IMR-90 (cell line): ENCODE results near the gene ADGRB3. TPM values are rescaled to one million over a fixed set of nuclear protein-coding genes. Genes with fewer than 3 reads are reported as not detected.

Experiments used
- ATAC-seq: fragments of 200-7000 bp; cut with Tn5 transposase; 2 replicates; pipeline ENCODE4 v1.9.1; 2020; ENCODE audit warnings: low read depth, mild to moderate bottlenecking, moderate library complexity
- BruUV-seq: library from RNA; stranded (reverse); fragments of 400-500 nt; replicated peaks from 2 replicates; lab custom pipeline; 2021; lab: Mats Ljungman, UMichigan
- CTCF ChIA-PET: fragments of 300-600 bp; formaldehyde crosslinking; extraction: SDS; loops from one replicate; lab custom pipeline; 2021; ENCODE audit warnings: antibody characterized with exemption; lab: Yijun Ruan, JAX
- POLR2A ChIA-PET: fragments of 300-600 bp; sonication (Branson Sonifier 250); formaldehyde crosslinking; loops from one replicate; lab custom pipeline; 2022; ENCODE audit warnings: antibody characterized with exemption; ENCODE audit not compliant: unreplicated experiment; lab: Charles Lee
- DNase-seq: peaks from one replicate; pipeline ENCODE4 v3.0.0; 2013
- H2AFZ ChIP-seq: replicated peaks from 2 replicates; pipeline ENCODE3; 2013; ENCODE audit warnings: low read length, mild to moderate bottlenecking; ENCODE audit not compliant: poor library complexity
- H2AK5ac ChIP-seq: 2 replicates; pipeline ENCODE4 v1.6.1; 2013; ENCODE audit warnings: low read depth, low read length, inconsistent platforms
- H2AK9ac ChIP-seq: replicated peaks from 2 replicates; pipeline ENCODE3; 2013; ENCODE audit warnings: mild to moderate bottlenecking, low read depth, low read length, moderate library complexity; ENCODE audit not compliant: poor library complexity
- H2BK120ac ChIP-seq: 2 replicates; pipeline ENCODE4 v1.6.1; 2013; ENCODE audit warnings: low read depth, low read length, inconsistent platforms
- H2BK15ac ChIP-seq: 3 replicates; pipeline ENCODE4 v1.6.1; 2013; ENCODE audit warnings: low read depth, low read length, inconsistent platforms
- H2BK20ac ChIP-seq: 2 replicates; pipeline ENCODE4 v1.6.1; 2013; ENCODE audit warnings: low read depth, mild to moderate bottlenecking, inconsistent platforms, low read length, moderate library complexity
- H2BK5ac ChIP-seq: 2 replicates; pipeline ENCODE4 v1.6.1; 2013; ENCODE audit warnings: mild to moderate bottlenecking, low read depth, low read length, inconsistent platforms; ENCODE audit not compliant: poor library complexity, severe bottlenecking
- H3K14ac ChIP-seq: replicated peaks from 2 replicates; pipeline ENCODE4 v1.6.1; 2013; ENCODE audit warnings: low read depth, low read length, inconsistent platforms
- H3K18ac ChIP-seq: 2 replicates; pipeline ENCODE4 v1.6.1; 2013; ENCODE audit warnings: low read depth, low read length, control low read depth
- H3K23ac ChIP-seq: 2 replicates; pipeline ENCODE4 v1.6.1; 2013; ENCODE audit warnings: low read depth, low read length, inconsistent platforms
- H3K27ac ChIP-seq: 2 replicates; pipeline ENCODE4 v1.5.1; 2013; ENCODE audit warnings: mild to moderate bottlenecking, control low read depth, low read length; ENCODE audit not compliant: insufficient read depth
- H3K27me3 ChIP-seq: 2 replicates; pipeline ENCODE4 v1.6.1; 2013; ENCODE audit warnings: low read length; ENCODE audit not compliant: control insufficient read depth, insufficient read depth
- H3K36me3 ChIP-seq: 2 replicates; pipeline ENCODE4 v1.6.1; 2013; ENCODE audit warnings: low read length, mixed read lengths; ENCODE audit not compliant: control insufficient read depth, insufficient read depth
- H3K4ac ChIP-seq: 2 replicates; pipeline ENCODE4 v1.6.1; 2013; ENCODE audit warnings: low read depth, low read length, inconsistent platforms
- H3K4me1 ChIP-seq: 2 replicates; pipeline ENCODE4 v1.6.1; 2013; ENCODE audit warnings: low read length, mixed read lengths; ENCODE audit not compliant: control insufficient read depth, insufficient read depth
- H3K4me2 ChIP-seq: 2 replicates; pipeline ENCODE4 v1.6.1; 2013; ENCODE audit warnings: low read depth, mild to moderate bottlenecking, control low read depth, low read length, moderate library complexity
- H3K4me3 ChIP-seq: 2 replicates; pipeline ENCODE4 v1.5.1; 2013; ENCODE audit warnings: low read depth, mild to moderate bottlenecking, control low read depth, low read length, moderate library complexity; ENCODE audit not compliant: insufficient read depth
- H3K56ac ChIP-seq: 2 replicates; pipeline ENCODE4 v1.6.1; 2013; ENCODE audit warnings: low read length, inconsistent platforms; ENCODE audit not compliant: insufficient read depth; ENCODE audit errors: extremely low read depth
- H3K79me1 ChIP-seq, 2 experiments: 2 replicates each; pipeline ENCODE4 v1.6.1; 2013; ENCODE audit warnings: low read length in 2 of 2, inconsistent platforms in 1 of 2, low read depth in 1 of 2
- H3K9ac ChIP-seq: 2 replicates; pipeline ENCODE4 v1.6.1; 2013; ENCODE audit warnings: low read depth, low read length, control low read depth
- H3K9me1 ChIP-seq: 2 replicates; pipeline ENCODE4 v1.6.1; 2013; ENCODE audit warnings: low read length, inconsistent platforms; ENCODE audit not compliant: insufficient read depth
- H3K9me3 ChIP-seq: 2 replicates; pipeline ENCODE4 v1.6.1; 2013; ENCODE audit warnings: low read length; ENCODE audit not compliant: control insufficient read depth, insufficient read depth
- H4K20me1 ChIP-seq: 2 replicates; pipeline ENCODE4 v1.6.1; 2013; ENCODE audit warnings: low read length, inconsistent platforms; ENCODE audit not compliant: insufficient read depth
- H4K5ac ChIP-seq: 2 replicates; pipeline ENCODE4 v1.6.1; 2013; ENCODE audit warnings: mild to moderate bottlenecking, low read depth, low read length, control low read depth
- H4K8ac ChIP-seq, 2 experiments: 2 replicates each; pipeline ENCODE4 v1.6.1; 2013; ENCODE audit warnings: low read depth in 2 of 2, low read length in 2 of 2, control low read depth in 1 of 2, inconsistent platforms in 1 of 2
- H4K91ac ChIP-seq: 2 replicates; pipeline ENCODE4 v1.6.1; 2013; ENCODE audit warnings: low read depth, low read length, inconsistent platforms; ENCODE audit not compliant: insufficient read depth
- BHLHE40 ChIP-seq: fragments of 150-350 bp; IDR thresholded peaks from 2 replicates; pipeline ENCODE4 v1.6.1; 2016; ENCODE audit warnings: mild to moderate bottlenecking, low read depth, low read length
- CTCF ChIP-seq: conservative IDR thresholded peaks from 2 replicates; pipeline ENCODE4 v1.5.1; 2012; ENCODE audit warnings: mild to moderate bottlenecking, low read depth, low read length, improper control_type of control experiment
- FOS ChIP-seq: fragments of 150-350 bp; IDR thresholded peaks from 2 replicates; pipeline ENCODE4 v1.6.1; 2016; ENCODE audit warnings: low read depth, low read length
- MAFK ChIP-seq: IDR thresholded peaks from 2 replicates; pipeline ENCODE4 v1.6.1; 2012; ENCODE audit warnings: low read depth, low read length, improper control_type of control experiment
- MAZ ChIP-seq: IDR thresholded peaks from 2 replicates; pipeline ENCODE4 v1.6.1; 2012; ENCODE audit warnings: low read depth, mild to moderate bottlenecking, low read length, improper control_type of control experiment, moderate library complexity, borderline replicate concordance
- MXI1 ChIP-seq: IDR thresholded peaks from 2 replicates; pipeline ENCODE4 v1.6.1; 2012; ENCODE audit warnings: low read depth, mild to moderate bottlenecking, low read length, moderate library complexity, borderline replicate concordance
- NFE2L2 ChIP-seq: fragments of 150-350 bp; IDR thresholded peaks from 2 replicates; pipeline ENCODE4 v1.6.1; 2016; ENCODE audit warnings: low read depth, mild to moderate bottlenecking, low read length
- POLR2A ChIP-seq: IDR thresholded peaks from 2 replicates; pipeline ENCODE4 v1.6.1; 2012; ENCODE audit warnings: mild to moderate bottlenecking, low read depth, low read length
- RCOR1 ChIP-seq: IDR thresholded peaks from 2 replicates; pipeline ENCODE4 v1.6.1; 2012; ENCODE audit warnings: mild to moderate bottlenecking, low read length, improper control_type of control experiment; ENCODE audit not compliant: insufficient replicate concordance
- SMC3 ChIP-seq: fragments of 150-350 bp; IDR thresholded peaks from 2 replicates; pipeline ENCODE4 v1.6.1; 2016; ENCODE audit warnings: low read depth, mild to moderate bottlenecking, antibody characterized with exemption, low read length, moderate library complexity
- WGBS, 2 experiments: methylation state at CpG; one replicate each; pipeline versions ENCODE4 v1.1.5 to v1.1.7; 2013; ENCODE audit warnings: missing lambda C conversion rate in 2 of 2; ENCODE audit not compliant: insufficient read length in 1 of 2; ENCODE audit errors: extremely low coverage in 2 of 2; 5-methylcytosine and 5-hydroxymethylcytosine counted together
- dilution Hi-C: fragments of 300-500 bp; cut with HindIII; formaldehyde crosslinking; loops from one replicate; pipeline ENCODE4 v1.14.3; 2018; ENCODE audit warnings: low sequenced_read_pairs; ENCODE audit not compliant: unreplicated experiment
- in situ Hi-C: fragments of 300-500 bp; cut with MboI; formaldehyde crosslinking; loops from 3 replicates; pipeline ENCODE4 v1.14.3; 2019; ENCODE audit warnings: low sequenced_read_pairs, inconsistent platforms, mixed read lengths
- intact Hi-C: fragments of 100-400 bp; cut with micrococcal nuclease; formaldehyde crosslinking; loops from 2 replicates; pipeline ENCODE4 v1.10.0; 2022
- polyA plus RNA-seq, 3 experiments: library from polyadenylated mRNA; depleted of rRNA; stranded (reverse); fragments of >200 nt; gene quantifications; 2 replicates each; pipeline ENCODE4 v1.2.3, GENCODE V29; 2012; ENCODE audit warnings: low replicate concordance in 1 of 3
- total RNA-seq: library from RNA; depleted of rRNA; stranded (reverse); fragments of >200 nt; gene quantifications from 2 replicates; pipeline ENCODE4 v1.2.3, GENCODE V29; 2012
- TF ChIP-seq, protein P1 (sequence below): fragments of 150-350 bp; IDR thresholded peaks from 2 replicates; pipeline ENCODE4 v1.6.1; 2017; ENCODE audit warnings: mild to moderate bottlenecking, antibody characterized with exemption, low read length, low read depth

Gene ADGRB3
- total and polyA plus RNA-seq, 2 of the 4 experiments (the other 2 are of a cell fraction), result not detected

- Histone ChIP-seq H4K20me1 (no peaks in the 10 kb centered on the region), H4K5ac (no peak overlapping the region), H3K27ac (no peak overlapping the region), H3K9me1 (no peaks in the 10 kb centered on the region), H3K79me1 (no peaks in the 10 kb centered on the region), H3K4me3 (no peak overlapping the region), H2BK15ac (no peak overlapping the region), H2BK120ac (no peak overlapping the region), H4K91ac (no peak overlapping the region), H3K27me3 (no peaks in the 10 kb centered on the region), H3K18ac (no peak overlapping the region), H3K23ac (no peak overlapping the region), H3K36me3 (no peaks in the 10 kb centered on the region), H2AK5ac (no peak overlapping the region), H2AFZ (no peak overlapping the region), H3K9ac (no peak overlapping the region), H2BK20ac (no peak overlapping the region), H3K56ac (no peak overlapping the region), H4K8ac (no peak overlapping the region), H2BK5ac (no peak overlapping the region), H3K4ac (no peak overlapping the region), H3K9me3 (no peaks in the 10 kb centered on the region), H3K14ac (no peak overlapping the region), H3K4me2 (no peak overlapping the region), H3K4me1 (no peaks in the 10 kb centered on the region), H2AK9ac (no peak overlapping the region)
- ATAC-seq, result no peak
- ChIA-PET CTCF (no interaction called here), POLR2A (no interaction called here)
- TF ChIP-seq CTCF (no peak), RCOR1 (no peak), MAZ (no peak), BHLHE40 (no peak), FOS (no peak), MXI1 (no peak), POLR2A (no peak), NFE2L2 (no peak), MAFK (no peak), SMC3 (no peak)
- TF ChIP-seq, protein P1, sequence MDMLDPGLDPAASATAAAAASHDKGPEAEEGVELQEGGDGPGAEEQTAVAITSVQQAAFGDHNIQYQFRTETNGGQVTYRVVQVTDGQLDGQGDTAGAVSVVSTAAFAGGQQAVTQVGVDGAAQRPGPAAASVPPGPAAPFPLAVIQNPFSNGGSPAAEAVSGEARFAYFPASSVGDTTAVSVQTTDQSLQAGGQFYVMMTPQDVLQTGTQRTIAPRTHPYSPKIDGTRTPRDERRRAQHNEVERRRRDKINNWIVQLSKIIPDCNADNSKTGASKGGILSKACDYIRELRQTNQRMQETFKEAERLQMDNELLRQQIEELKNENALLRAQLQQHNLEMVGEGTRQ, result no peak
- no peak for DNase-seq
- no TSS peak for BruUV-seq
- dilution Hi-C loops (no loop called here), in situ Hi-C loops (no loop called here), intact Hi-C loops (no loop called here)
- no CpG with 5 or more reads among the region's 4 CpGs for WGBS, 2 experiments
These were observed 659.8 kb downstream of the ADGRB3 start for GRCh38 chr6:69294862-69295261.
